Muscle layer of duodenum (tissue), 2 donors: ENCODE measurements around the gene MYO7A.

Source experiments
- H3K27ac ChIP-seq: one replicate; pipeline ENCODE4 v1.7.0; 2013; ENCODE audit warnings: mild to moderate bottlenecking, low read length
- H3K27me3 ChIP-seq: one replicate; pipeline ENCODE4 v1.7.0; 2013; ENCODE audit warnings: low read depth, mild to moderate bottlenecking, control low read depth, low read length
- H3K36me3 ChIP-seq, 2 donors: one replicate each; pipeline ENCODE4 v1.7.0; 2013; ENCODE audit warnings: low read length in 2 of 2, control low read depth in 1 of 2, mild to moderate bottlenecking in 1 of 2; ENCODE audit not compliant: insufficient read depth in 2 of 2, control insufficient read depth in 1 of 2
- H3K4me1 ChIP-seq, 2 donors: one replicate each; pipeline ENCODE4 v1.7.0; 2013; ENCODE audit warnings: low read length in 2 of 2, mild to moderate bottlenecking in 2 of 2, control low read depth in 1 of 2, moderate library complexity in 1 of 2; ENCODE audit not compliant: insufficient read depth in 2 of 2, control insufficient read depth in 1 of 2
- H3K4me3 ChIP-seq, 2 donors: one replicate each; pipeline ENCODE4 v1.7.0; 2013; ENCODE audit warnings: low read length in 2 of 2, low read depth in 1 of 2, mild to moderate bottlenecking in 1 of 2
- H3K9me3 ChIP-seq, 2 donors: one replicate each; pipeline ENCODE4 v1.7.0; 2013; ENCODE audit warnings: low read length in 2 of 2, control low read depth in 1 of 2, mild to moderate bottlenecking in 1 of 2; ENCODE audit not compliant: control insufficient read depth in 1 of 2
- donor health status: healthy.

The MYO7A gene

DNA sequence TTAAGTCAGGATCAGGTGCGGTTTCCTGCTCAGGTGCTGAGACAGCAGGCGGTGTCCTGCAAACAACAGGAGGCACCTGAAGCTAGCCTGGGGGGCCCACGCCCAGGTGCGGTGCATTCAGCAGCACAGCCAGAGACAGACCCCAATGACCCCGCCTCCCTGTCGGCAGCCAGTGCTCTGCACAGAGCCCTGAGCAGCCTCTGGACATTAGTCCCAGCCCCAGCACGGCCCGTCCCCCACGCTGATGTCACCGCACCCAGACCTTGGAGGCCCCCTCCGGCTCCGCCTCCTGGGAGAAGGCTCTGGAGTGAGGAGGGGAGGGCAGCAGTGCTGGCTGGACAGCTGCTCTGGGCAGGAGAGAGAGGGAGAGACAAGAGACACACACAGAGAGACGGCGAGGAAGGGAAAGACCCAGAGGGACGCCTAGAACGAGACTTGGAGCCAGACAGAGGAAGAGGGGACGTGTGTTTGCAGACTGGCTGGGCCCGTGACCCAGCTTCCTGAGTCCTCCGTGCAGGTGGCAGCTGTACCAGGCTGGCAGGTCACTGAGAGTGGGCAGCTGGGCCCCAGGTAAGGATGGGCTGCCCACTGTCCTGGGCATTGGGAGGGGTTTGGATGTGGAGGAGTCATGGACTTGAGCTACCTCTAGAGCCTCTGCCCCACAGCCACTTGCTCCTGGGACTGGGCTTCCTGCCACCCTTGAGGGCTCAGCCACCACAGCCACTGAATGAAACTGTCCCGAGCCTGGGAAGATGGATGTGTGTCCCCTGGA lies at the start of gene MYO7A:
Gene MYO7A (plus strand): TSS at position 327 of the 772 bp plus-strand sequence. CDS start 2,389 bp downstream, outside the sequence.
- Histone ChIP-seq H3K36me3 (peaks cover 0 to 13% of the 10 kb centered on the region in 2 donors), H3K27ac (no peak within 1 kb of the TSS), H3K4me3 (peak within 1 kb of the TSS; percentile 57 to 64), H3K4me1 (peaks cover 5 to 9% of the 10 kb centered on the region in 2 donors), H3K9me3 (no peaks in the 10 kb centered on the region), H3K27me3 (no peaks in the 10 kb centered on the region)

DNA sequence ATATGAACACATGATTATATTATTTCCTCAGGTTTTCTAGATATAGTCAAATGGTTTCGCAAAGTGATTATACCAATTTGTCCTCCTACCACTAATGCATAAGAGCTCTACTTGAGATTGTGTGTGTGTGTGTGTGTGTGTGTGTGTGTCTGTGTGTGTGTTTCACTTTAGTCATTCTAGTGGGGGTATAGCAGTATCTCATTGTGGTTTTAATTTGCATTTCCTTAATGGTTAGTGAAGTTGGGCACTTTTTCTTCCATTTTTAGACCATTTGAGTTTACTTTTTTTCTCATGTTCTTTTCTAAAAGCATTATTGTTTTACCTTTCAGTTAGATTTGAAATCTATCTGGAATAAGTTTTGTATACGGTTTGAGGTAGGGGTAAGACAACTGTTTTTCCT lies 48.4 kb upstream of the MYO7A start:
- Histone ChIP-seq H3K27me3 (no peaks in the 10 kb centered on the region), H3K4me1 (peaks cover 13 to 24% of the 10 kb centered on the region in 2 donors), H3K4me3 (no peak overlapping the region), H3K36me3 (no peaks in the 10 kb centered on the region), H3K27ac (no peak overlapping the region), H3K9me3 (no peaks in the 10 kb centered on the region)

DNA sequence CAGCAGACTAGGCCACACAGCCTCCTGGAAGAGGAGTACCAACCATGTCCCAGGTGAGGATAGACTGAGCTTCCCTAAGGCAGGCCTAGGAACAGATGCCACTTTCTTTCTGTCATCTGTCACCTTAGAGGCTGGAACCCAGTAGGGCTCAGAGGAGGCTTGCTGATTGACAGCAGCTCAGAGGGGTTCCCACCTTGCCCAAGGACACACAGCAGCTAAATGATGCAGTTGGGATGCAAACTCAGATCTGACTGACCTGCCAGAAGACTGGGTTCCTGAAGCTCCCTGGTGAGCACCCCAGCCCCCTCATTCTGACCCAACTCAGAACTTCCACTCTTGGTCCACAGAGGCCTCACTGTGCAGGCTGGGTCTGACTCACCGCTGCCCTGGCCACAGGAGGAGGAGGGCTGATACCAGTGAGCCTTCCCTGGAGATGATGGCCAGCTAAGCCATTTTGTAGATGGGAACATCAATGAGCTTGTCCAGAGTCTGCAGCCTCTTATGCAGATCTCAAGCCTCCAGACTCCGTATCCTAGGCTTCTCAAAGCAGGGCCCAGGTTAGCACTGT lies 47.3 kb upstream of the MYO7A start:
- Histone ChIP-seq H3K9me3 (no peaks in the 10 kb centered on the region), H3K4me3 (no peak overlapping the region), H3K36me3 (no peaks in the 10 kb centered on the region), H3K27ac (no peak overlapping the region), H3K27me3 (no peaks in the 10 kb centered on the region), H3K4me1 (peaks cover 13 to 16% of the 10 kb centered on the region in 2 donors)

DNA sequence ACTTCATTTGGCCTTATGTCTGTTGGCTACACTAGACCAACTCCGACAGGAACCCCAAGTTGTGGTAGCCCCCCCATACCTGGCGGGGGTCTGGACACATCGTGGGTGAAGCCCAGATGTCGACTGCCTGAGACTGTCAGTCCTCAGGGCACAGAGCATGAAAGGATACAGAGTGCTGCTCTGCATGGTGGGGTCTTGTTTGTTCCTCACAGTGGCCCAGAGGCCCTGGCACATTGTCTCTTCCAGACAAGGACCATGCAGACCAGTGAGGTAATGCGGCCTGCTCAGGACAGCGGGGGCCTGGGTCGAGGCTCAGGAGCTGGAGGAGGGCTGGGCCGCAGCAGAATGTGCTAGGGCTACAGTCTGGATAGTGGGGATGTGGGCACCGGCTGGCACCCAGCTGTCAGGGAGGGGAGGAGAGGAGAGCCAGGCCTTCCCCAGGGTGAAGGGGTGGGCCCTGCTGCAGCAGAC lies 46.6 kb upstream of the MYO7A start:
- no peaks in the 10 kb centered on the region for H3K9me3 ChIP-seq
- H3K36me3 ChIP-seq, result no peaks in the 10 kb centered on the region
- no peaks in the 10 kb centered on the region for H3K27me3 ChIP-seq
- H3K4me1 ChIP-seq, result peaks cover 13 to 16% of the 10 kb centered on the region in 2 donors
- no peak overlapping the region for H3K27ac ChIP-seq
- no peak overlapping the region for H3K4me3 ChIP-seq

DNA sequence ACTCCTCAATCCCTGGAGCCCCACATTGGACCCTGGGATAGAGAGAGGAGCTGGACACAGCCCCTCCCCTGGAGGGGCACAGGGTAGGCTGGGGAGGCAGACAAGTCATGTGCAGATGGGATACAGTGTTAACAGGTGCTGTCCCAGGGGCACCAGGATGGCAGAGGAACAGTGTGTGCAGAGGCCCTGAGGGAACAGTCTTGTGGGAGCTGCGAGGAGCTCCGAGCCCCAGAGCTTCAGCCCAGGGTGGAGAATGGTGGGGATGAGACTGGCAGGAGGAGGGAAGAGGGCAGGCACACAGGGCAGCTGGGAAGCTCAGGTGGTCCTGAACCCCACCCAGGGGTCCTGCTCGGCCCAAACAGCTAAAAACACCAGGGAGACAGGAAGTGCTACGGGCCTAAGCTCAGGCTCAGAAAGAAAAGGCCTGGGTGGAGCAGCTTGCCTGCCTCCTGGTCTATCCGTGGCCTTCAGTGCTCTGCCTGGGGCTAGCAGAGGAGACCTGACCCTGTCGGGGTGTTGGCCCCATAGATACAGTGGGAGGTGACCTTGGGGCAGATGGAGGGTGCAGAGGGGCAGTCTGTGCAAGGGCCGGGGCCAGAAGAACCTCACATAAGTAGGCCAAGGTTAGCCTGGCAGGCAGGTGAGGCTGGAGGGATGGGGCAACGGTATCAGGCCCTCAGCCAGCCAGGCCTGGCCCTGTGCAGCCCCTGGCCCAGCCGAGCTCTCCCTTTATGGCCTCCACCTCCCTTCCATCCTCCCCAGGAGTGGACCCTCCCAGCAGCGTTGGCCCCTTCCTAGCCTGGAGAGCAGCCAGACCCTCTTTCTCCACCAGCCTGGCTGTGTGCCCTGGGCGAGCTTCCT lies 45.8 kb upstream of the MYO7A start:
- no peaks in the 10 kb centered on the region for H3K36me3 ChIP-seq
- peak overlapping the region in 1 of 2 donors; percentile 29 for H3K4me3 ChIP-seq
- no peaks in the 10 kb centered on the region for H3K27me3 ChIP-seq
- no peaks in the 10 kb centered on the region for H3K9me3 ChIP-seq
- H3K27ac ChIP-seq, result peak overlapping the region; percentile 67
- H3K4me1 ChIP-seq, result peaks cover 13 to 16% of the 10 kb centered on the region in 2 donors

DNA sequence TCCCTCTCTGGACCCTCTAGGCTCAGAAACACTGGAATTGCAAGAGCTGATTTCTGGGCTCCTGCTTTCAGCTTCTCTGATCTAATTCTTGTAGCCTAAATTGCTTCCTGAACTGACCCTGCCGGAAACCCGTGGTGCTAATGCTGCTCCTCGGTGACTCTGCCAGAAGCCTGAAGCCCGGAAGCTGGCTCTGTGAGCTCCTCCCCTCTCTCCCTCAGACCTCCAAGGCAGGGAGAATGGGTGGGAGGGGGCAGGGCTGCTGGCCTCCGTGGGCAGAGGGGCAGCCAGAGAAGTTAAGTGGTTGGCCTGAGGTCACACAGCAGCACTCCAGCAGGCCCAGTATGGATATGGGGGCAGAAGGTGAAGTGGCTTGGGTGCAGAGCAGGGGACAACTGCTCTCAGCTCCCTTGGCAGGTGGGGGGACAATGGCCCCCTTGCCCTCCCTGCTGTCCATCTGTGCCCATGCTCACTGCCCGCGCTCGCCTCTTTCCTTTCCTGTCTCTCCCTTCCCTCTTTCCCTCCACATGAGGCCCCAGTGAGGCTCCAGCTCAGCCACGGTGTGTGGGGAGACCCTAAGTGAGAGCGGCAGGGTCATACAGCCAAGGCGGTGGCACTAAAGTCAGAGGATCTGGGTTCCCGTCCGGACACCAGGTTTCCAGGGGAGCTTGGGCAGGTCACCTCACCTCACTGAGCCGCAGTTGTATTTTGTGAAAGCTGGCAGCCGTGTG lies 45.0 kb upstream of the MYO7A start:
- Histone ChIP-seq H3K27me3 (no peaks in the 10 kb centered on the region), H3K4me1 (peaks cover 13 to 16% of the 10 kb centered on the region in 2 donors), H3K4me3 (peak overlapping the region in 1 of 2 donors; percentile 29), H3K9me3 (no peaks in the 10 kb centered on the region), H3K27ac (peak overlapping the region; percentile 67), H3K36me3 (no peaks in the 10 kb centered on the region)

DNA sequence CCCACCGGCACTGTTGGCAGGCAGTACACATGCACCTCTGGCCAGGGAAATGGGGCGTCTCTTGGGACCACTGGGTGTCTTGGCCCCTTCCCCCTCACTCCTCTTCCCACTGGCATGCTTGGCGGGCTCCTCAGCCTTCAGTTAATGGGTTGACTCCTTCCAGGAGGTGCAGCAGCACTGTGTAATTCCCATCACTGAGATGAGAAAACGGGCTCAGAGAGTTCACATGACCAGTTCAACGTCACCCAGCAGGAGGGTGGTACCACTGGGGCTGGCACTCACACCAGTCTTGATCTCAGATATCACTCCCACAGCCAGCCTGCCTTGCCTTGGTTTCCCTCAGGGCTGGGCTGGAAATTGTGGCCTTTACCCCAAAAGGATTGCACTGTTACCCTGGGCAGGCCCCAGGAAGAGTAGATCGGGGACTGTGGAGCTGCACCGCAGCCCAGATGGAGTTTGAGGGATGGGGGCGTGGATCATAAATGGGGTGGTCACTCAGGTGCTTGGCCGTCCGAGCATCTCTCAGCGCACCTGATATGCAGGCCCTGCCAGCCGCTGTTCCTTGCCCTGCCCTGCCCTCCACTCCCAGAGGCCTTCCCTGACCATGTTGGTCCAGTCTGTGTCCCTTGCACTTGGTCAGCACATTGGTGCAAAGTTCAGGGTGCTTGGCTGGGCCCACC lies 44.3 kb upstream of the MYO7A start:
- peaks cover 13 to 17% of the 10 kb centered on the region in 2 donors for H3K4me1 ChIP-seq
- peak overlapping the region; percentile 67 for H3K27ac ChIP-seq

DNA sequence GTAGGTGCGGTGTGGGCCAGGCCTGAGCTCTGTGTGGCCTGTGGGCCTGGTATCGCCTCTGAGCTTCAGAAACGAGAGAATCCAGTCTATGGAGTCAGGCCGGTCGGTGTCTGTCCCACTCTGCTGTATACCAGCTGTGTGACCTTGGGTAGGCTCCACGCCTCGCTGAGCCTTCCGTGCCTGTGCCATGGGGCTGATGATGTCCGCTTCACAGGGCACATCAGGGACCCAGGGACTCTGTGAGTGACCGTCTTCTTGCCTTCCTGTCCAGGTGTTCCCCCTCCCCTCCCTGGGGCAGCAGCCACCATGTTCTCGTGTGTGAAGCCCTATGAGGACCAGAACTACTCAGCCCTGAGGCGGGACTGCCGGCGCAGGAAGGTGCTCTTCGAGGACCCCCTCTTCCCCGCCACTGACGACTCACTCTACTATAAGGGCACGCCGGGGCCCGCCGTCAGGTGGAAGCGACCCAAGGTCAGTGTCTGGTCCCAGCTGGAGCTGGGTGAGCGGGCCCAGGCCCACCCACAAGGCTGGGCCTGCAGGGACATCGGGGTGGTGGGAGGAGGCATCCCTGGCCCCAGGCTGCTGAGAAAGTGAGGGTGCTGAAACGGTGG lies 43.4 kb upstream of the MYO7A start:
- Histone ChIP-seq H3K4me1 (peaks cover 13 to 22% of the 10 kb centered on the region in 2 donors), H3K9me3 (no peaks in the 10 kb centered on the region), H3K27ac (peak overlapping the region; percentile 23)

More for the DNA sequence above, 44.3 kb upstream of the MYO7A start:
- Histone ChIP-seq H3K9me3 (no peaks in the 10 kb centered on the region), H3K36me3 (no peaks in the 10 kb centered on the region), H3K27me3 (no peaks in the 10 kb centered on the region), H3K4me3 (no peak overlapping the region)

GRCh38 chr11:77085652-77086051 lies 42.4 kb upstream of the MYO7A start:
- H3K36me3 ChIP-seq, result no peaks in the 10 kb centered on the region
- H3K27me3 ChIP-seq, result no peaks in the 10 kb centered on the region
- H3K9me3 ChIP-seq, result no peaks in the 10 kb centered on the region
- H3K4me1 ChIP-seq, result peaks cover 13 to 23% of the 10 kb centered on the region in 2 donors
- peak overlapping the region; percentile 84 for H3K27ac ChIP-seq
- H3K4me3 ChIP-seq, result no peak overlapping the region

More for the DNA sequence above, 43.4 kb upstream of the MYO7A start:
- H3K36me3 ChIP-seq, result no peaks in the 10 kb centered on the region
- H3K4me3 ChIP-seq, result no peak overlapping the region
- no peaks in the 10 kb centered on the region for H3K27me3 ChIP-seq
